ENCODE measurements around the gene CLSTN3.

CLSTN3 gene

DNA sequence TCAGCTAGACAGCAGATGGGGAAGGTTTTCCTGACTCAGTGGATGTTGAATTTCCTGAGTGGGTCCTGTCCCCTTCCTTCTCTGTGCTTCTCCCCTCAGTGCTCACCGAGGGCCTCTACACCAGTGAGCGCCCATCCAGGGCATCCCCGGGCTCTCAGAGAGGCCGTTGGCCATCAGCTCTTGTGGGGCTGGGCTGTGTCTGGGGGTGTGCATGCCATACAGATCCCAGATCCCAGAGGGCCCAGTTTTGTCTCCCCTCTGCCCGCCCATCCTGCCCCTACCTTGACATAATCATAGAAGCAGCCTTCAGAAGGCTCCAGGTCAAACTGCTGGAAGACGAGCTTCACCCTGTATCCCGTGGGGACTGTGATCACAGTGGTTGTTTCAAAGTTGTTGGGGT is 39.0 kb upstream of the CLSTN3 start:
- TF ChIP-seq SIN3A (IDR thresholded peaks at IDR 0.05; ENCODE audit: borderline replicate concordance, insufficient read depth, low read length), result no peak
- no peak for TF ChIP-seq FOXP2 (optimal IDR thresholded peaks at IDR 0.05; ENCODE audit: borderline replicate concordance, extremely low read depth, extremely low read length, insufficient read depth)
- no peak for TF ChIP-seq POLR2AphosphoS5 (IDR thresholded peaks at IDR 0.05; ENCODE audit: low read depth, low read length)
- TF ChIP-seq TAF1 (IDR thresholded peaks at IDR 0.05; ENCODE audit: borderline replicate concordance, insufficient read depth, low read length), result no peak
- TF ChIP-seq, protein P1, sequence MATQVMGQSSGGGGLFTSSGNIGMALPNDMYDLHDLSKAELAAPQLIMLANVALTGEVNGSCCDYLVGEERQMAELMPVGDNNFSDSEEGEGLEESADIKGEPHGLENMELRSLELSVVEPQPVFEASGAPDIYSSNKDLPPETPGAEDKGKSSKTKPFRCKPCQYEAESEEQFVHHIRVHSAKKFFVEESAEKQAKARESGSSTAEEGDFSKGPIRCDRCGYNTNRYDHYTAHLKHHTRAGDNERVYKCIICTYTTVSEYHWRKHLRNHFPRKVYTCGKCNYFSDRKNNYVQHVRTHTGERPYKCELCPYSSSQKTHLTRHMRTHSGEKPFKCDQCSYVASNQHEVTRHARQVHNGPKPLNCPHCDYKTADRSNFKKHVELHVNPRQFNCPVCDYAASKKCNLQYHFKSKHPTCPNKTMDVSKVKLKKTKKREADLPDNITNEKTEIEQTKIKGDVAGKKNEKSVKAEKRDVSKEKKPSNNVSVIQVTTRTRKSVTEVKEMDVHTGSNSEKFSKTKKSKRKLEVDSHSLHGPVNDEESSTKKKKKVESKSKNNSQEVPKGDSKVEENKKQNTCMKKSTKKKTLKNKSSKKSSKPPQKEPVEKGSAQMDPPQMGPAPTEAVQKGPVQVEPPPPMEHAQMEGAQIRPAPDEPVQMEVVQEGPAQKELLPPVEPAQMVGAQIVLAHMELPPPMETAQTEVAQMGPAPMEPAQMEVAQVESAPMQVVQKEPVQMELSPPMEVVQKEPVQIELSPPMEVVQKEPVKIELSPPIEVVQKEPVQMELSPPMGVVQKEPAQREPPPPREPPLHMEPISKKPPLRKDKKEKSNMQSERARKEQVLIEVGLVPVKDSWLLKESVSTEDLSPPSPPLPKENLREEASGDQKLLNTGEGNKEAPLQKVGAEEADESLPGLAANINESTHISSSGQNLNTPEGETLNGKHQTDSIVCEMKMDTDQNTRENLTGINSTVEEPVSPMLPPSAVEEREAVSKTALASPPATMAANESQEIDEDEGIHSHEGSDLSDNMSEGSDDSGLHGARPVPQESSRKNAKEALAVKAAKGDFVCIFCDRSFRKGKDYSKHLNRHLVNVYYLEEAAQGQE (IDR thresholded peaks at IDR 0.05; ENCODE audit: insufficient read depth in 1 of 2, low read depth in 2 of 2, low read length in 2 of 2), result no peak

- TF ChIP-seq SIN3A (IDR thresholded peaks at IDR 0.05; ENCODE audit: borderline replicate concordance, insufficient read depth, low read length) (no peak), FOXP2 (optimal IDR thresholded peaks at IDR 0.05; ENCODE audit: borderline replicate concordance, extremely low read depth, extremely low read length, insufficient read depth) (no peak), POLR2AphosphoS5 (IDR thresholded peaks at IDR 0.05; ENCODE audit: low read depth, low read length) (no peak), TAF1 (IDR thresholded peaks at IDR 0.05; ENCODE audit: borderline replicate concordance, insufficient read depth, low read length) (no peak)
- TF ChIP-seq, protein P1 (IDR thresholded peaks at IDR 0.05; ENCODE audit: insufficient read depth in 1 of 2, low read depth in 2 of 2, low read length in 2 of 2), result no peak
These were observed 38.4 kb upstream of the CLSTN3 start for GRCh38 chr12:7091660-7092228.

GRCh38 chr12:7092229-7092985 is 37.8 kb upstream of the CLSTN3 start, which contains the start of gene C1R:
TSS of gene C1R (minus strand) at chr12:7092445. CDS start at chr12:7092388, 57 bp downstream.
- no peak for TF ChIP-seq FOXP2 (optimal IDR thresholded peaks at IDR 0.05; ENCODE audit: borderline replicate concordance, extremely low read depth, extremely low read length, insufficient read depth)
- no peak for TF ChIP-seq TAF1 (IDR thresholded peaks at IDR 0.05; ENCODE audit: borderline replicate concordance, insufficient read depth, low read length)
- no peak for TF ChIP-seq SIN3A (IDR thresholded peaks at IDR 0.05; ENCODE audit: borderline replicate concordance, insufficient read depth, low read length)
- TF ChIP-seq POLR2AphosphoS5 (IDR thresholded peaks at IDR 0.05; ENCODE audit: low read depth, low read length), result no peak
- TF ChIP-seq, protein P1 (IDR thresholded peaks at IDR 0.05; ENCODE audit: insufficient read depth in 1 of 2, low read depth in 2 of 2, low read length in 2 of 2), result no peak

- TF ChIP-seq TAF1 (IDR thresholded peaks at IDR 0.05; ENCODE audit: borderline replicate concordance, insufficient read depth, low read length) (no peak), POLR2AphosphoS5 (IDR thresholded peaks at IDR 0.05; ENCODE audit: low read depth, low read length) (no peak), SIN3A (IDR thresholded peaks at IDR 0.05; ENCODE audit: borderline replicate concordance, insufficient read depth, low read length) (no peak), FOXP2 (optimal IDR thresholded peaks at IDR 0.05; ENCODE audit: borderline replicate concordance, extremely low read depth, extremely low read length, insufficient read depth) (no peak)
- TF ChIP-seq, protein P1 (IDR thresholded peaks at IDR 0.05; ENCODE audit: insufficient read depth in 1 of 2, low read depth in 2 of 2, low read length in 2 of 2), result no peak
These were observed 37.1 kb upstream of the CLSTN3 start for GRCh38 chr12:7092986-7093460.

Measured in PFSK-1 (cell line).